ENCODE results near the gene CSNK2A3.

CSNK2A3 gene

DNA sequence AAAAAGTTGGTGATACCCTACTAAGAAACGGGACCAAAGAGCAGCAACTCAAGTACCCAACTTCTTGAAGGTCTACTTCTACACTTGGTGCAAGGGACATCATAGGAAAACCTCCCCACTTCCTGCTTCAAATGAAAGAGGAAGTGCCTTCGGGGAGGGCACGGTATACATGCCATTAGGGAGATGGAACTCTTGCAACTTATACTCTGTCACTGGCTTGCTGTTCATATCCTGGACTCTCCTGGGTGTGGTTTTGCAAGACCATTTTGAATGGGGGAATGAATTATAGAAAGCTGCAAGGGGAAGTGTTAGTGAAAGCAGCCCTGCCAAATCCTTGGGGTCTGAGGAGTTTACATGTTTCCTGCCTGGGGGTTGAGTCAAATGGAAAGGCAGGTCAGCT is 41.9 kb downstream of the CSNK2A3 start:
- no peak overlapping the region for H3K4ac ChIP-seq (ENCODE audit: low read depth, low read length)
- no peak overlapping the region for H3K23ac ChIP-seq (ENCODE audit: low read length)
- no peaks in the 10 kb centered on the region for H3K27me3 ChIP-seq (ENCODE audit: insufficient read depth, low read length)
- WGBS (ENCODE audit: extremely low coverage, insufficient coverage, insufficient read length) = no CpG with 5 or more reads among the region's 3 CpGs
- no peak overlapping the region for H2BK12ac ChIP-seq (ENCODE audit: low read length)
- H3K79me2 ChIP-seq (ENCODE audit: control insufficient read depth, insufficient read depth, low read length, poor library complexity) = no peaks in the 10 kb centered on the region
- no peak overlapping the region for H3K4me3 ChIP-seq (ENCODE audit: low read depth, low read length)
- no peak overlapping the region for H2BK120ac ChIP-seq (ENCODE audit: insufficient read depth, low read length, poor library complexity)
- no peak overlapping the region for H3K14ac ChIP-seq (ENCODE audit: low read length)
- H3K36me3 ChIP-seq (ENCODE audit: control insufficient read depth in 1 of 2, insufficient read depth in 2 of 2, low read length in 2 of 2) = no peaks in the 10 kb centered on the region
- no peak overlapping the region for H3K9ac ChIP-seq (ENCODE audit: low read length)
- H3K79me1 ChIP-seq (ENCODE audit: low read length) = no peaks in the 10 kb centered on the region
- no peak overlapping the region for H3K27ac ChIP-seq (ENCODE audit: low read depth, low read length)
- no peak overlapping the region for H3K4me2 ChIP-seq (ENCODE audit: low read length)
- no peak overlapping the region for H4K8ac ChIP-seq (ENCODE audit: low read depth, low read length)
- no peak overlapping the region for H2AK5ac ChIP-seq (ENCODE audit: low read length)
- H3K9me3 ChIP-seq (ENCODE audit: insufficient read depth, low read depth, low read length) = no peaks in the 10 kb centered on the region
- no peaks in the 10 kb centered on the region for H3K4me1 ChIP-seq (ENCODE audit: control insufficient read depth in 1 of 2, insufficient read depth in 2 of 2, low read length in 2 of 2)
- no peak overlapping the region for H2BK5ac ChIP-seq (ENCODE audit: low read depth, low read length, poor library complexity)
- no peak overlapping the region for H4K91ac ChIP-seq (ENCODE audit: low read depth, low read length)
- peak in 1 of 2 donors; percentile 18 for DNase-seq
- H4K12ac ChIP-seq (ENCODE audit: low read depth, low read length) = no peak overlapping the region
- no peak overlapping the region for H2AFZ ChIP-seq (ENCODE audit: insufficient read depth, low read length, poor library complexity)
- H3K18ac ChIP-seq (ENCODE audit: low read length) = no peak overlapping the region

DNA sequence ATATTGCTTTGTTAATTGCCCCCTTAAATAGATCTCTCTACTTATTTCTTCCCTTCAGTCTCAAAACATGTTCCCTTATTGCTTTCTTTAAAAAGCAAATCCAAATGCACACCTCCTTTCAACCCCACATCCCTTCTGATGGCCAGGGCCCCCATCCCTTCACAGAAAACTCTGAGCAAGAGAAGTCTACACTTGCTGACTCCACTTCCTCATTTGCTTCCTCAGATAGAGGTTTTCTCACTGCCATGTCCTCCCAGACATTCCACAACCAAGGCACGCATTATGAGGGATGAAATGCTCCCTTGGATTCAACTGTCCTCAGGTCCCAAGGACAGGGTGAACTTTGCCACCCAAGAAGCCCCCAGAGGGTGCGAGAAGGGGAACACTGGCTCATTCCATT is 43.1 kb downstream of the CSNK2A3 start:
- Histone ChIP-seq H4K91ac (ENCODE audit: low read depth, low read length) (no peak overlapping the region), H3K36me3 (ENCODE audit: control insufficient read depth in 1 of 2, insufficient read depth in 2 of 2, low read length in 2 of 2) (no peaks in the 10 kb centered on the region), H2BK5ac (ENCODE audit: low read depth, low read length, poor library complexity) (no peak overlapping the region), H3K4me2 (ENCODE audit: low read length) (no peak overlapping the region), H3K4ac (ENCODE audit: low read depth, low read length) (no peak overlapping the region), H4K8ac (ENCODE audit: low read depth, low read length) (no peak overlapping the region), H3K4me1 (ENCODE audit: control insufficient read depth in 1 of 2, insufficient read depth in 2 of 2, low read length in 2 of 2) (no peaks in the 10 kb centered on the region), H2AFZ (ENCODE audit: insufficient read depth, low read length, poor library complexity) (no peak overlapping the region), H3K14ac (ENCODE audit: low read length) (no peak overlapping the region), H3K18ac (ENCODE audit: low read length) (no peak overlapping the region), H3K79me1 (ENCODE audit: low read length) (no peaks in the 10 kb centered on the region), H2BK120ac (ENCODE audit: insufficient read depth, low read length, poor library complexity) (no peak overlapping the region), H2AK5ac (ENCODE audit: low read length) (no peak overlapping the region), H2BK12ac (ENCODE audit: low read length) (no peak overlapping the region), H3K27me3 (ENCODE audit: insufficient read depth, low read length) (no peaks in the 10 kb centered on the region), H3K9me3 (ENCODE audit: insufficient read depth, low read depth, low read length) (no peaks in the 10 kb centered on the region), H3K79me2 (ENCODE audit: control insufficient read depth, insufficient read depth, low read length, poor library complexity) (no peaks in the 10 kb centered on the region), H3K27ac (ENCODE audit: low read depth, low read length) (no peak overlapping the region), H4K12ac (ENCODE audit: low read depth, low read length) (no peak overlapping the region), H3K4me3 (ENCODE audit: low read depth, low read length) (no peak overlapping the region), H3K23ac (ENCODE audit: low read length) (no peak overlapping the region), H3K9ac (ENCODE audit: low read length) (no peak overlapping the region)
- no CpG with 5 or more reads among the region's 2 CpGs for WGBS (ENCODE audit: extremely low coverage, insufficient coverage, insufficient read length)
- DNase-seq = peak in 1 of 2 donors; percentile 16

- H3K18ac ChIP-seq (ENCODE audit: low read length) = no peak overlapping the region
- H3K9ac ChIP-seq (ENCODE audit: low read length) = no peak overlapping the region
- no peak overlapping the region for H2AFZ ChIP-seq (ENCODE audit: insufficient read depth, low read length, poor library complexity)
- H3K79me2 ChIP-seq (ENCODE audit: control insufficient read depth, insufficient read depth, low read length, poor library complexity) = no peaks in the 10 kb centered on the region
- H2BK5ac ChIP-seq (ENCODE audit: low read depth, low read length, poor library complexity) = no peak overlapping the region
- no peak overlapping the region for H2AK5ac ChIP-seq (ENCODE audit: low read length)
- no peak overlapping the region for H4K8ac ChIP-seq (ENCODE audit: low read depth, low read length)
- no peaks in the 10 kb centered on the region for H3K4me1 ChIP-seq (ENCODE audit: control insufficient read depth in 1 of 2, insufficient read depth in 2 of 2, low read length in 2 of 2)
- H2BK120ac ChIP-seq (ENCODE audit: insufficient read depth, low read length, poor library complexity) = no peak overlapping the region
- no peak overlapping the region for H2BK12ac ChIP-seq (ENCODE audit: low read length)
- H3K36me3 ChIP-seq (ENCODE audit: control insufficient read depth in 1 of 2, insufficient read depth in 2 of 2, low read length in 2 of 2) = no peaks in the 10 kb centered on the region
- no CpG with 5 or more reads among the region's 1 CpG for WGBS (ENCODE audit: extremely low coverage, insufficient coverage, insufficient read length)
- H3K79me1 ChIP-seq (ENCODE audit: low read length) = no peaks in the 10 kb centered on the region
- H3K4me3 ChIP-seq (ENCODE audit: low read depth, low read length) = no peak overlapping the region
- H4K91ac ChIP-seq (ENCODE audit: low read depth, low read length) = no peak overlapping the region
- H3K4ac ChIP-seq (ENCODE audit: low read depth, low read length) = no peak overlapping the region
- no peak overlapping the region for H4K12ac ChIP-seq (ENCODE audit: low read depth, low read length)
- H3K9me3 ChIP-seq (ENCODE audit: insufficient read depth, low read depth, low read length) = no peaks in the 10 kb centered on the region
- DNase-seq = no peak
- no peak overlapping the region for H3K23ac ChIP-seq (ENCODE audit: low read length)
- H3K14ac ChIP-seq (ENCODE audit: low read length) = no peak overlapping the region
- H3K27me3 ChIP-seq (ENCODE audit: insufficient read depth, low read length) = no peaks in the 10 kb centered on the region
- no peak overlapping the region for H3K4me2 ChIP-seq (ENCODE audit: low read length)
- H3K27ac ChIP-seq (ENCODE audit: low read depth, low read length) = no peak overlapping the region
Measured at GRCh38 chr11:11308249-11308648, 44.8 kb downstream of the CSNK2A3 start.

GRCh38 chr11:11306855-11307254 is 46.2 kb downstream of the CSNK2A3 start:
- Histone ChIP-seq H2BK12ac (ENCODE audit: low read length) (no peak overlapping the region), H3K36me3 (ENCODE audit: control insufficient read depth in 1 of 2, insufficient read depth in 2 of 2, low read length in 2 of 2) (no peaks in the 10 kb centered on the region), H3K4me3 (ENCODE audit: low read depth, low read length) (no peak overlapping the region), H3K4me2 (ENCODE audit: low read length) (no peak overlapping the region), H2BK5ac (ENCODE audit: low read depth, low read length, poor library complexity) (no peak overlapping the region), H2AFZ (ENCODE audit: insufficient read depth, low read length, poor library complexity) (no peak overlapping the region), H3K23ac (ENCODE audit: low read length) (no peak overlapping the region), H3K4ac (ENCODE audit: low read depth, low read length) (no peak overlapping the region), H3K4me1 (ENCODE audit: control insufficient read depth in 1 of 2, insufficient read depth in 2 of 2, low read length in 2 of 2) (no peaks in the 10 kb centered on the region), H3K27ac (ENCODE audit: low read depth, low read length) (no peak overlapping the region), H3K18ac (ENCODE audit: low read length) (no peak overlapping the region), H4K91ac (ENCODE audit: low read depth, low read length) (no peak overlapping the region), H3K9me3 (ENCODE audit: insufficient read depth, low read depth, low read length) (no peaks in the 10 kb centered on the region), H3K79me1 (ENCODE audit: low read length) (no peaks in the 10 kb centered on the region), H2AK5ac (ENCODE audit: low read length) (no peak overlapping the region), H3K9ac (ENCODE audit: low read length) (no peak overlapping the region), H4K12ac (ENCODE audit: low read depth, low read length) (no peak overlapping the region), H3K14ac (ENCODE audit: low read length) (no peak overlapping the region), H3K79me2 (ENCODE audit: control insufficient read depth, insufficient read depth, low read length, poor library complexity) (no peaks in the 10 kb centered on the region), H2BK120ac (ENCODE audit: insufficient read depth, low read length, poor library complexity) (no peak overlapping the region), H4K8ac (ENCODE audit: low read depth, low read length) (no peak overlapping the region), H3K27me3 (ENCODE audit: insufficient read depth, low read length) (no peaks in the 10 kb centered on the region)
- DNase-seq = no peak
- no CpG with 5 or more reads among the region's 2 CpGs for WGBS (ENCODE audit: extremely low coverage, insufficient coverage, insufficient read length)
